Measurements from ENCODE around the gene MTA2.
A peak's percentile ranks its signal among the peaks of the same experiment; 100 is the strongest.
"Not testable (repeated sequence)": the region's sequence is repeated elsewhere in the genome, so short reads cannot be mapped to it uniquely, and the experiment has no call there.

MTA2 gene

DNA sequence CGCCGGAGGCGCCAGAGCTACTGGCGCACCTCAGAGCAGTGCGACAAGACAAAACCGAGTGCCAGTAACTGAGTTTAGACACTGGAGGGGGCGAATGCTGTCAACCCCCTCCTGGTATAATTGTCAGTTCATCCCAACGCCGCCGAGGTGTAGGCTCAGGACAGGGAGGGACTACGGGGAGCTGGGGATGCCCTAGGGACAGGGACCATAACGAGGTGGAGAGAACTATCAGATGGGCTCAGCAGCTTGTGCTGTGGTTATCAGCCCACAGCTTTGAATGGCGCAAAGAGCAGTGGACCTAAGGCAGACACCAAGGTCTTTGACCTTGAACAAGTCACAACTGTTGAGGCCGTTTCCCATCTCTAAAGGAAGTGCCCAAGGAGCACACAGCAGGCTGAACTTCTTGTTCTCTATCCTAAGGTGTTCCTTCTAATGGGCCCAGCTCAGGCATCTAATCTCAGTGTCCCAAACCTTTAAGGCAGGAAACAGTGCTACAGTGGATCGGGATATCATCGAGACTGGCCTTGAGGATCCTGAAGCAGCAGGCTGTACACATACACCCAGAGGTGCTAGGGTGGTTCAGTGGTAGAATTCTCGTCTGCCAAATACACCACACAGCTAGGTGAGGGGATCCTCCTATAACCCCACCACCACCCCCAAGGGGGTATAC, 9.4 kb downstream of the MTA2 start:
- DNase-seq: peak; percentile 74

DNA sequence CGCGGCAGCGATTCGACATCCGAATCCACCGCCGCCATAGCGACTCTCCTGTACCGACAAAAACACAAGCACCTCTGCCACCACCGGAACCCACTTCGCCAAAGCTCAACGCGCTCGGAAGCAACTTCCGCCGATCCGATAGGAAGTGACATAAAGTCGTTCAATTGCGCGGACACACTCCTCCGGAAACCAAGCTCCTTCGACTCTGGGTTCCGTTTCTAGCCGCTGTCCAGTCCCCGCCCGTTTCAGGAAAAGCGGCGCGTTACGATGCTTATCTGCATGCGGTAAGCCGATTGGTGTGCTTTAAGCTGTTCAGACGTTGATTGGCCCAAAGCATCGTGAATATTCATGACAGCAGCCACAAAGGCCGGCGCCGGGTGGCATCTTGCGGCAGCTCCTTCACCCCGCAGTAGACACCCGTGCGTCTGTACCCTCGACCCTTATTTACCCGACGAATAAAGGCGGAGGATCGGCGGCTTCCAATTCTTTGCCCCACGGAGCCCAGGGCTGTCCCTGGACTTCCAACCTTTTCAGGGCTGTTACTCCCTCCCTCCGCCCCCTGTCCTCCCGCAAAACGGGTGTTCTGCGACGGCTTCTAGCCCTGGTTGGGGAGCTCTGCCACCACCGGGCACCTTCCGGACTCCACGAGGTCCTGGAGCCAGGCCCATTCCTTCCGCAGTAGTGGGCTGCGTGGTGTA, 10.1 kb downstream of the MTA2 start, which contains the start of gene TUT1:
Gene TUT1 (minus strand): TSS at position 76 of the 698 bp plus-strand sequence. CDS start 38 bp downstream, at position 38.
- peak; percentile 99 for DNase-seq

DNA sequence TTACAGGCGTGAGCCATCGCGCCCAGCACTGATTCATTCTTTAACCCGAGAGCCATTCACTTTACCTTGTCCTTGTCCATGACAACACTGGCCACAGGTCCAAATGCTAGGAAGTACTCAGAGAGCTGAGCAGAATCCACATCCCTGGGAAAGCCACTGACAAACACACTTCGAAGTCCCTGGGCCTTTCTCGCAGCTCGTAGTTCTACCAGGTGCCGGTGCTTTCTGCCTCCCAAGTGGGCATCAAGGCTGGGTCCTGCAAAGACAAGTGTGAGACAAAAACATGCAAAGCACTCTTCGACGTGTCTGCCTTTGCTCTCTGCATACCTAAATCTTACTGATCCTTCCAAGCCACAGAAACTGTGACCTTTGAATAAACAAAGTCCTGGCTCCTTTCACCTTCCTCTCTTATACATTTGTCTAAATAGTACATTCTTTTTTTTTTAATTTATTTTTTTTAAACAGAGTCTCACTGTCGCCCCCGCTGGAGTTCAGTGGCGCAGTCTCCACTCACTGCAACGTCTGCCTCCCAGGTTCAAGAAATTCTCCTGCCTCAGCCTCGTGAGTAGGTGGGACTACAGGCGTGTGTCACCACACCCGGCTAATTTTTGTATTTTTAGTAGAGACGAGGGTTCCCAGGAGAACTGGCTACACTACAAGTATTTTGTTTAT, 12.6 kb downstream of the MTA2 start:
- peak; percentile 36 for DNase-seq

DNA sequence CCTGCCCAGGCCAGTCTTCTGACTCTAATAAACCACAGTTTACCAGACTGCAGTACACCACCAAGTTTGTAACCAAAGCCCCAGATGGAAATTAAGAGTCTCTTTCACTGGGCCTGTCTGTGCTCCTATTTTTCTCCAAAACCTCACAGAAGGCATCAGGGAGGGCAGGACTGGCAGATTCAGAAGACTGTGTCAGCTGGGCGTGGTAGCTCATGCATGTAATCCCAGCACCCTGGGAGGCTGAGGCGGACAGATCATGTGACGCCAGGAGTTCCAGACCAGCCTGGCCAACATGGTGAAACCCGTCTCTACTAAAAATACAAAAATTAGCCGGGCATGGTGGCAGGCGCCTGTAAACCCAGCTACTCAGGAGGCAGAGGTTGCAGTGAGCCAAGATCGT, 16.3 kb downstream of the MTA2 start:
- not testable (repeated sequence) for DNase-seq

DNA sequence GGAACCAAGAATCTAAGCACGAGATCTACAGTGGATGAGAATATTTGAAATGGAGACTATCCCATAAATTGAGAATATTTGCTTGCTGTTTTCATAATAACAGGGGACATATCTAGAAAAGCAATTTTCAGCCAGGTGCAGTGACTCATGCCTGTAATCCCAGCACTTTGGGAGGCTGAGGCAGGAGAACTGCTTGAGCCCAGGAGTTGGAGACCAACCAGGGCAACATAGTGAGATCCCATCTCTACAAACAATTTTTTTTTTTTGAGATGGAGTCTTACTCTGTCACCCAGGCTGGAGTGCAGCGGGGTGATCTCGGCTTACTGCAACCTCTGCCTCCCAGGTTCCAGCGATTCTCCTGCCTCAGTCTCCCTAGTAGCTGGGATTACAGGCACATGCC, 19.9 kb downstream of the MTA2 start:
- DNase-seq: not testable (repeated sequence)

DNA sequence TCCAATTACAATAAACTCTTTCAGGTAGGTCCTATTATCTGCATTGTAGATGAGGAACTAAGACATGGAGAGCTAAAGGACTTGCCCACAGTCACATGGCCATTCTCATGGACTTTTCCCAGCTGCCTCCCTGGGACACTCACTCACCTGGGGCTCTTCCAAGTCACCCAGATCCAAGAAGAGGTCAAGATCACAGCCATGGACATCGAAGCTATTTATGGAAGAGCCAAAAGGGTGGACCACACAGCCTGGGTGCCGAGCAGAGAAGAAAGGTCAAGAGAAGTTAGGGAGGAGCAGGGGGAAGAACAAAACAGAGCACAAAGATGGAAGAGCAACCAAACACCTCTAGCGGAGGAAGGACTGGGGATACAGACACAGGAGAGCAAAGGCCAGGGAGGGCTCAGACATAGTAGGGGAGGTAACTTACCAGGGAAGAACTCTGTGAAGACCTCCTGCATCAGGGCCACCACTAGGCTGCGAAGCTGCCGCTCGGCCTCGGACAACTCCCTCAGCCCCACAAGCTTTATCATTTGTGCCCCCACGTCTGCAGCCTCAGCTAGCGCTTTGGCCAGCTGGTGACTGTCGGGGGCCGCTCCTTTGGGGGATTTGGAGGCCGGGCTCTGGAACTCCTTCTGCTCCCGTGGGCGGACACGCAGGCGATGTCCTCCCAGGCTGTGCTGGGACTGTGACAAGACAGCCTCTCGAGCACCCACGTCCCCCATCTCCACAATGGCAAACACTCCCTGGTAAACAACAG, 20.5 kb downstream of the MTA2 start:
- no peak for DNase-seq

DNA sequence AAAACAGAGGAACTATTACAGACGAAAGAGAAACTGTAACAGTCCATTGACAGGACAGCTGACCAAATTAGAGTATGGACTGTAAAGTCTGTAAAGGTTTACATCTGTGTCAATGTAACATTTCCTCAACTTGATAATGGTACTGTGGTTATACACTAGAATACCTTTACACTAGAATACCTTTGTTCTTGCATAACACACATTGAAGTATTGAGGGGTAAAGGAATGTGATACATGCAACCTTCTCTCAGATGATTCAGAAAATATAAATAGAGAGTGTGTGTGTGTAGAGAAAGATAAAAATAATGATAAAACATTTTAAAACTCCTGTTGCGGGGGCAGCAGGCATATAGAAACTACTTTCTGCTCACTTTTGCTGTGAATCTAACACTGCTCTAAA, 22.4 kb downstream of the MTA2 start:
- DNase-seq: no peak

DNA sequence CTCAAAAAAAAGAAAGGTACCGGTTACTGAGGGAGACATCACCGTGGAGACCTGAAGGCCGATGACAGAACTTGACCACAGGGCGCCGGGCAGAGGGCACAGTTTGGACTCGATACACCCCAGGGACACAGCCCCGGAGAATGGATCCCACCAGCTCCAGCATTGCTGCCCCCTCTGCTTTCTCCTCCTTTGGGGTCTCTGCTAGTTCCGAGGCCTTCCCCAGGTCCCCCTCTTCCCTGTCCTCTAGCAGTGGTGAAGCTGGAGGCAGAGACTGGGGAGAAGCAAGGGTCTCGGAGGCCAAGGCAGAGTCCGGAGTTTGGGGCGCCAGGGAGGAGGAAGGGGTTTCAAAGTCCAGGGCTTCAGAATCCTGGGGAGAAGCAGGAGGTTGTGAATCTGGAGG, 23.1 kb downstream of the MTA2 start:
- DNase-seq: no peak

DNA sequence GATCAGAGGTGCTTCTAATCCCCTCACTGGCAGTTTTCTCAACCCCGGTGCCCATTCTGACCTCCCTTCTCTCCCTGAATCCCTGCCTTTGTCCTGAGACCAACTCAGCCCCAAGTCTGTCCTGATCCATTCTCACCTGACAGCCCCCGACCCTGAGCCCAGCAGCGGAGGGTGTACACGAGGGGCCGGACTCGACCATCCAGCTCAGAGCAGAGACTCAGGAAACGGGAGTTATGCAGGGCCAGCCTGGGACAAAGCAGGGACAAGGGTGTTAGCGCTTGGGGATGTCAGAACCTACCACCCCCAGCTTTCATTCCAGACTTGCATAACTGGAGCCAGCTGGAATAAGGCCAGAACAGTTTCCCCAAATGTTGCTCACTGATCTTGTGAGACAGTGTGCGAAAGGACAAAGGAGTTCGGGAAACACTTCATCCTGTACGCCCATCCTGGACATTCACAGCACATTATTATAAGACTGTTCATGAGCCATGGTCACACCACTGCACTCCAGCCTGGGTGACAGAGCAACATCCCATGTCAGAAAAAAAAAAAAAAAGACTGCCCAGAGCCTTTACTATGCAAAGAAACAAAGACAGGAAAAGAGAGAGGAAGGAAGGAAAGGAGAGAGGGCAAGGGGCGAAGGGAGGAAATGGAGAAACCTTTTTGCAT, 24.5 kb downstream of the MTA2 start:
- no peak for DNase-seq

DNA sequence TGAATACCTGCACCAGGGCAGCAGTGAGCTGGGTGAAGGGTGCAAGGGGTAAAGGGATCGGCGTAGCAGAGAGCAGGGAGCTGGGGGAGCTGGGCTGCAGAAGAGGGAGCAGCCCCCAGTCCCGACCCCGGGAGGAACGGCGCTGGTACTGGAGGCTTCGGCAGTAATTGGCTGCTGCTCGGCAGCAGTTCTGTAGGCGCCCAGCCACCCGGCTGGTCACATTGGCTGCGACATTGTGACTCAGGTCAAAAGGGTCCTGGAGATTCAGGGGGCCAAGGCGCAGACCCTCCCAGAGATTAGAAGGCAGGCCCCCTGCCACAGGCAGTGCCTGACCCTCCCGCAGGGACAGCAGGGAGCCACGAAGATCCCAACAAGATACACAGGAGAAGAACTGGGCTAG, 25.8 kb downstream of the MTA2 start:
- no peak for DNase-seq

DNA sequence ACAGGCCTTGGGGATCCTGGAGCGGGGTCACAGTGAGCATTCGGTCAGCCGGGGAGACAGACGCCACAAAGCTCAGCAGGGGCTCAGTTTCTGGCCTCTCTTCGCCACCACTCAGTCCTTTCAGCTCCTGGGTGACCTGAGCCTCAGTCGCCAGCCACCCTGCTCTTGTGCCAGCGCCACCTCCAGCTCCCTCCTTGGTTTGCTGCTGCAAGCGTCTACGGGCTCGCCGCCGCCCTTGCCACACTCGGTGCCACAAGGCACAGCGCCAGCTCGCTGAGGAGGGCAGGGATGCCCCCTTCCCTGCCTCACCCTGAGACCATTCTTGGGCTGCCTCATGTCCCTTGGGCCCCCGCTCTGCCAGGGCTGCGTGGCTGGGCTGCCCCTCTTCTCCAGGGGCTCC, 26.5 kb downstream of the MTA2 start:
- DNase-seq: no peak

DNA sequence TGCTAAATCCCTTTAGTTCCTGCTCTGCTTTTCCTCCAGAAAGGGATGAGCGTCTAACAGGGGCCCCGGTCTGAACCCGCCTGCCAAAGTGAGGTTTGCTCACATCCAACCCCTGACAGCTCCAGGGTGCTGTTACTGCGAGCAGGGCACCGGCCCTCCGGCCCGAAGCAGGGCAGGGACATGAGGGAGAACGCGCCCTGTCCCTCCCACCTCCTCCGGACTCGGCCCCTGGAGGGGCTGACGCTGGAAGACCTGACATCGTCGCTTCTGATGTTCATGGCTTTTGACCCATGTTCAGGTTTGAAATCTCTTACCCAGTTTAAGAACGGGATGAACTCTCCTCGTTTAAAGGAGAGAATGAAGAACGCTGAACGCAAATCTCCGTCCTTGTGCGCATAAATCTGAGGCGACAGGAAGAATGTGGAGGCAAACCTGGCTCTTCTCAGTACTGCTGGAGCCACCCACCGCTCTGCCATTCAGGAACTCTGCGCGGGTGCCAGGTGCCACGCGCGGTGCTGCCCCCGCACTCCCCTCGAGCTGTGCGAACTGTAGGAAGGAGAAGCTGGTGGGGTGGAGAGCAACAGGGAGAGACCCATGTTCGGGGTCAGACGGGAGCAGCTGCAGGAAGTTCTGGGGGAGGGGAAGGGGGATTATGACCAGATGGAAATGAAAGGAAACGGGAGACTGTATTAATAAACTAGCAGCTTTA, 27.1 kb downstream of the MTA2 start:
- DNase-seq: peak; percentile 77

DNA sequence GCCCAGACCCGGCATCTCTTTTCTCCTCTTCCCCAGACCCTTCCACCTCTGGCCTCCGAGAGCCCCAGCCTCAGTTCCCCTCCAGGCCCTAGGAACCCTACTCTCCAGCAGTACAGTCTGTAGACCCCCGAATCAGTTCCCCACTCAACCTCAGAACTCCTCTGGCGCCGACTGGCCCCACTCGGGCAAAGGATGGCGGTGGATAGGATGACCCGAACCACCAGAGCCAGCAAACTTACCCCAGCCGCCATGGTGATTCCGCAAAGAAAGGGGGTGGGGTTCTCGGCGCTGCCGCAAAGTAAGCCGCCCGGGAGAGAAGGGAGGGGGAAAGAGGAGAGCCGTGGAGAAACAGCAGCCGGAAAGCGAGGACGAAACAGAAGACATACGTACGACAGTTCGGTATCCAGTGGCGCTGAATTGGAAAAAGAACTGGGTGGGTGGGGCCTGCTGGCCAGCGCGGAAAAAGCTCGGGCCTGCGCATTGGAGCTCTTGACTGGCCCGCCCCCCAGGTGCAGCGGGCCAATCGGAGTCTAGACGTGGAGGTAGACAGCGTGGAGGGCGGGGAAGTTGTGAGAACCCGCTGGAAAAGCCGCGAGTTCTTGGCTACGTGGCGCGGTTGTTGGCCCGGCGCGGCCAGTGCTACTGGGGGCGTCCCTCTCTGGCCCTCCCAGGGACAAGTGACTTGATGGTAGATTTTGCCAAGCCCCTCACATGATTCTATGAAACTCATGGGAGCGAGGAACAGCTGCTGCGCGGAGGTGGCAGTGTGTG, 27.9 kb downstream of the MTA2 start, which contains the start of gene EEF1G:
Gene EEF1G (minus strand): TSS at position 300 of the 771 bp plus-strand sequence. CDS start 49 bp downstream, at position 251.
- peak; percentile 99 for DNase-seq

DNA sequence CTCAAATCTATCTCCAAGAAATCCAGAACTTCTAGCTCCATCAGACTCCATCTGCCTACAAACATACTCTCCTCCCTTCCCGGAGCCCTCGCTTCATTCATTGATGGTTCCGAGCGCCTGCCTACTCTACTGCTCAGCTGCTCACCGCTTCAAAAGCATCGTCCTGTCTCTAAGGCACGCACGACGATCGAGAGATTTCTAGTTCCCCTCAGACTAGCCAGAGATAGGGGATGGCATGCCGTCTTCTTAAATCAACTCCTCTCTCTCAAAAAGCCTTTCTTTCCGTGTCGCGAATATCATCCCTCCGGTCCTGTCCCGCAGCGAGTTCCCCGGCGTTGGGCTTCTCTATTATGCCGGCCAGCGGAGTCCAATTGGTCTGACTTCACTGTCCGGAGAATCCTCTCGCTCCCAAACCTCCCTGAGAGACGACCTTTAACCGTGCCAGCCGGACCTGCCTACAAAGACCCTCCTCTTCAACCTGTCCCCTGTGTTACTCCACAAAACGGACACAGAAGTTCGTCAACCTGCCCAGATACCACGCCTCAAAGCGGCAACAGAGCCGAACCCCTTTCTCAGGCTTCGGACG, 28.6 kb downstream of the MTA2 start:
- DNase-seq: peak; percentile 49

DNA sequence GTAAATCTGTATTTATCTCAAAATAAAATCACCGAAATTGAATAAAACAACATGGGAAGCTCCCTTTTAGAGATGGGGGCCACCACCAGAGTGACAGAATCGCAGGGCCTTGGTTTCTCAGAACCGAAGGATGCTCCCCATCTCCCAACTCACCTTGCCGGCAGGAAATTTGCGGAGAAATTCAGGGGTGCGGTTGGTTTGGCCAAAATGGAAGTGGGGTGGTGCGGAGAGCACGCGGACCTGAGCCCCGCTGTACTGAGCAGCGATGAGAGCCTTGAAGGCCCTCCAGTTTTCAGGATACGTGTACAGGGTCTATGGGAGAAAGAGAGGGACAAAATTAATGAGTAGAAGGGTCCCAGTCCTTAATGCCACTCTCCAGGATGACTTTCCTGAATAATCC, 29.2 kb downstream of the MTA2 start:
- DNase-seq: no peak

DNA sequence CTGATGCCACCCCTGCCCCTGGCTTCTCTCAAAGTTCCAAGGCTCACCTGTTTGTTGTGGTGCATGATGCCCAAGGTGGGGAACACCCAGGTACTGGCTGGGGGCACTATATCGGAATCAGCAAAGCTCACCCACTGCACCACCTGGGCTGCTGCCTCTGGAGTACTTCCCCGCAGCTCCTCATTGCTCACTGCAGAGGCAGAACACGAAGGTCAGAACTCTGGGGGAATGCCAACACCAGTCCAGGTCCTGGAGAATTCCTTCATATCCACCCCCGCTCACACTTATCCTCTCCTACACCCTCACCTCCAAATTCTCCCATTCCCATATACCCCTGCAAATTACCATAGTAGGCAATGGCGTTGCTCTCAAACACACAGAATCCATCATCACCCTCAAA, 30.2 kb downstream of the MTA2 start:
- DNase-seq: not testable (repeated sequence)

DNA sequence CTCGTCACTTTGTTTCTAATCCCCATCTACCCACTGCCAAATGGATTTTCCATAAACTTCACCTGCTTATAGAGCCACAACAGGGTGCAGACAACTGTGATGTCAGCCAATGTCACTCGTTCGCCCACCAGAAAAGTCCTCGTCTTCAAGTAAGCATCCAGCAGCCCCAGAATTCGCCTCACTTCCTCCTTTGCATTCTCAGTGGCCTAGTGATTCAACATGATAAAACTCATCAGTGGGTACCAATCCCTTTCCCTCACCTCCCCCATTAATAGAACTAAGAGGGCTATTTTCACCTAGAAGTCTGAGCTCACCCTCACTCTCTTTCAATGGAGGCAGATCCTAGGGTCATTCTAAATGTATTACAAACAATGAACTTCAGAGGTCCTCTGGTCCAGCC, 30.8 kb downstream of the MTA2 start:
- DNase-seq: not testable (repeated sequence)

DNA sequence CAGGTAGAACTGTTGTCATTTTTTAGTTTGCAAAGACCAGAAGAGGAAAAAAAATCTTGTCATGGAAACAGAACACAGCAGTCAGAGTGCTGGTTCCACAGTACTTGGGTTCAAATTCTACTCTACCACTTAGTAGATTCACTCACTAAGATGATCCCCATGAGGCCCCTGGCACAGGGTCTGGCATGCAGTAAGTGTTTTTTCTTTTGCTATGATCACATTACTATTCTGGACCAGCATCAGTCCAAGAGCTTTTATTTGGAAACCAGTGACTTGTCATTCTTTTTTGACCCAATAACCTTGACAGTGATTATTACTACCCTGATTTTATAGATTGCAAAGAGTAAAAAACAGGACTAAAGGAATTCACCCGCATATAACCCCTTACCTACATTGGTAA, 32.1 kb downstream of the MTA2 start:
- no peak for DNase-seq

DNA sequence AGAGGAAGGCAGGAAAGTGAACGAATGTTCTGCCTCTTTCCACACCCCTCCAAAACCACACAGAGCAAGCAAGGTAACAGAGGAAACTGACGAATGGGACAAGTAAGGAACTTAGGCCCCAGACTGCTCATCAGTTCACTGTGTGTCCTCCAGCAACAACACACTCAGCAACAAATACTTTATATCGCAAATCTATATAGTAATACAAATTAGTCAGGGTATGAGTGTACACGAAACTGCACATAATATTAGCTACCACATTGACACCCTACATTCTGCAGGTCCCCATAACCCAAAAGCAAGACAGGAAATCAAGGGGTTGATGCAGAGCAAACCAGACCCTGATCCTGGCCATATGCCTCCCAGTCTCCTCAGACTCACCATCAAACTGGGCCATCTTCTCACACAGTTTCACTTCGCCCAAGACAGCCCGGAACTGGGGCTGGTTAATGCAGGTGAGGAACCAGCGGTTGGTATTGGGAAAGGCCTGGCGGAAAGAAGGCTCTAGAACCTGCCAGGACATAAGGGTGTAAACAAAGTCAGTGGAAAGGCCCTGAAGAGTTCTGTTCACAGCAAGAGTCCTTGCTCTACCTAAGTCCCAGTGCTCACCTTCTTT, 34.5 kb downstream of the MTA2 start:
- no peak for DNase-seq

DNA sequence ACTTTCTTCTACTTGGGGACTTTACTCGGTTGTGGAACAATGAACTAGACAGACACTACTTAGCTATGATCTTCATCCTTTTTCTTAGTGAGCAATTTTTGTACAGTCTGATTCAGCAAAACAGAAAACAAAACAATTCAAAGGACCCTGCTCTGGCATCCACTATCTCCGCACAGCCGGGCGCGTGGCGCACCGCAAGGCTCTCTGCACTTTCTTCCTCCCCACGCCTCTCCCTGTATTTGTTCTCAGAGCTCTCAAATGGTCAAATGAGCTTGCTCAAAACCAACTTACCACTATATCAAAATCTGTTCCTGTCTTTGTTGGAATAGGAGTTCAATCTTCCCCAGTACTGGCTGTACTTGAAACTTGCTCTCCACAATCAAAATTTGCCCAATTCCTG, 35.4 kb downstream of the MTA2 start:
- no peak for DNase-seq

Measured in OCI-M1 (cell line).